Germinal center (tissue), 1 donor: ENCODE measurements around the gene TRIM62.

Experiments used
- DNase-seq: peaks from one replicate; pipeline ENCODE4 v3.0.0; 2012; ENCODE audit warnings: mixed read lengths, low spot score

Gene TRIM62

DNA sequence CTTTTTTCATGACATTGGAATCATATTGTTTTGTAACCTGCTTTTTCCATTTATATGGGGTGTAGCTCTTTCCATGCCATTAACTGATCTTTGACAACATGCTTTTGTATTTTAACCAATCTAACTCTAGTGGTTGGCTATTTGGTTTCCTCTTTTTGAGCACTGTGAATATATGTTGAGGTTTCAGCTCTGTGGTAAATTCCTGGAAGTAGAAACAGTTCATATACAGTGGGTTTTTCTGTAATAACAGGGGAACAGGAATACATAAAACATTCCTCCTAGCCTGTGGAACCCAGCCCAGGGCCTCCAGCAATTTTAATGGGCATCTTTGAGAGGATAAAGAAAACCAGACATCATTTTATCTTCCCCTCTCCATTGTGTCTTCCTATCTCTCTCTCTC is 83.5 kb downstream of the TRIM62 start:
- DNase-seq, result no peak

DNA sequence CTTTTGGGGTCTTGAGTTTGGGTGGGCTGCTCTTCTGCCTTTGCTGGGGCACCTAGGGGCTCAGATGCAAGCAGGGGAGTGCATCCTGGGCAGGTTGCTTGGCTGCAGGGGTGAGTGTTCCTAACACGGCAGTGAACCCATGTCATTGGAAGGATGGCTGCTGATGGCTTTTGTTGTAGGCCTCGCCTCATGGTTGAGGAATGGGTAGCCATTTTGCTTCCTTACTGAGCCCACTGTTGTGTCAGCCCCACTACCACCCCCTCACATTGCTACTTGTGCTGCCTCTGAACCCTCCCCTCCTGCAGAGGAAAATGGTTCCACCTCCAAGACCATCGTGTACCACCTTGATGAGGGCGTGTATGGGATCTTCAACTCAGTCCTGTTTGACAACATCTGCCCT is 84.1 kb downstream of the TRIM62 start:
- DNase-seq, result no peak

DNA sequence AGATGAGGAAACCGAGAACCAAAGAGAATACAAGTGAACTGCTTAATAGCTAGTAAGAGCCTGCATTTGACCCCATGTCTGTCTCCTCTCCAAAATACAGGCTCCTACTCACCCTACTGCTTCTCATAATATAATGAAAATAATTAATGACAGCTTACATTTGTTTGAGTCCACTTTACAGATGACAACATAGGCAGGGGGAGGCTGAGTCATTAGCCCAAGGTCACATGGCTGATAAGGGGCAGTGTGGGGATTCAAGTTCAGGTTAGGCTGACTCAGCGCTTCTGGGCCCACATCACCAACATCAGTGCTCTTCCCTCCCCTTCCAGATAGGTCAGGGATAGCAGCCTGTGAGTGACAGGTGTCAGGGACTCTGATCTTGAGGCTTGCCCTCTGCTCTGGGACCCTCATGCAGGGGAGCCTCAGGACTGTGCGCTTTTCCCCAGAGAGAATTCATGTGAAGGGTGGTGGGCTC is 84.7 kb downstream of the TRIM62 start:
- no peak for DNase-seq

DNA sequence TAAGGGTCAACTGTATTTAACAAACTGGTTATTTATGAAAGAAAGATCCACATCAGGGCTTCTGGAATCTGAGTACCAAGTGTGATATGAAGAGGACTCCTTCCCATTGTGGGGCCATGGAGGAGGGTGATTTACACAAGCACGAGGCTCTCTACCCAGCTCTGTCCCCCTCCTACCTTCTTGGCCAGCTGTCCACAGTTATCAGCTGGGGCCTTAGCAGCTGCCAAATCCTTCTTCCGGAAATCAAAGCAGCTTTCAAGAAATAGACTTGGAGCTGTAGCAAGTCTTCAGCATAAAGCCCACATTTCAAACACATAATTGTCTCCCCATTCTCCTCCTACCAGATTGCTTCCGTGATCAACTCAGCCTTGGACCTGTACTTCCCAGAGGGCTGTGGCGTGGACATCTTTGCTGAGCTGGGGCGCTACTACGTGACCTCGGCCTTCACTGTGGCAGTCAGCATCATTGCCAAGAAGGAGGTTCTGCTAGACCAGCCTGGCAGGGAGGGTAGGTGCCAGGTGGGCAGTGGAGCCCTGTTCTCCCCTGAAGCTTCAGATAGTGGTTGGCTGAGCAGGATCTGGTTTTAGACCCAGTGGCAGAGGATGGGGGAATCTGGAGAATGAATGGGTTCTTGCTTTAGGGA is 85.4 kb downstream of the TRIM62 start:
- DNase-seq, result no peak
